Measurements from ENCODE around the gene RAD54L.
"Not testable (repeated sequence)": the region's sequence is repeated elsewhere in the genome, so short reads cannot be mapped to it uniquely, and the experiment has no call there.

Gene RAD54L

GRCh38 chr1:46303038-46303871 lies 55.7 kb downstream of the RAD54L start, which contains the start of the genes LRRC41 and UQCRH:
TSS of gene LRRC41 (minus strand) at chr1:46303616. CDS start at chr1:46303322, 294 bp downstream.
TSS of gene UQCRH (plus strand) at chr1:46303698. CDS start at chr1:46303767, 69 bp downstream.
- H3K4me1 ChIP-seq (ENCODE audit: control insufficient read depth, insufficient read depth, low read length) = peaks cover 33% of the 10 kb centered on the region
- no peaks in the 10 kb centered on the region for H3K9me3 ChIP-seq (ENCODE audit: control insufficient read depth, insufficient read depth, low read length)
- H3K9ac ChIP-seq (ENCODE audit: low read depth, low read length) = peak within 1 kb of the TSS; percentile 96
- peak within 1 kb of the TSS; percentile 93 for H3K27ac ChIP-seq (ENCODE audit: low read depth, low read length)
- no peaks in the 10 kb centered on the region for H3K27me3 ChIP-seq (ENCODE audit: control insufficient read depth, insufficient read depth, low read length)
- H3K36me3 ChIP-seq (ENCODE audit: control insufficient read depth, insufficient read depth, low read length) = peaks cover 22% of the 10 kb centered on the region
- peak within 1 kb of the TSS; percentile 92 for H3K4me3 ChIP-seq (ENCODE audit: low read depth, low read length)

GRCh38 chr1:46303872-46304326 lies 56.3 kb downstream of the RAD54L start:
- no peaks in the 10 kb centered on the region for H3K9me3 ChIP-seq (ENCODE audit: control insufficient read depth, insufficient read depth, low read length)
- peaks cover 33% of the 10 kb centered on the region for H3K4me1 ChIP-seq (ENCODE audit: control insufficient read depth, insufficient read depth, low read length)
- peak overlapping the region; percentile 93 for H3K27ac ChIP-seq (ENCODE audit: low read depth, low read length)
- H3K4me3 ChIP-seq (ENCODE audit: low read depth, low read length) = peak overlapping the region; percentile 92
- H3K36me3 ChIP-seq (ENCODE audit: control insufficient read depth, insufficient read depth, low read length) = peaks cover 29% of the 10 kb centered on the region
- H3K27me3 ChIP-seq (ENCODE audit: control insufficient read depth, insufficient read depth, low read length) = no peaks in the 10 kb centered on the region
- peak overlapping the region; percentile 96 for H3K9ac ChIP-seq (ENCODE audit: low read depth, low read length)

DNA sequence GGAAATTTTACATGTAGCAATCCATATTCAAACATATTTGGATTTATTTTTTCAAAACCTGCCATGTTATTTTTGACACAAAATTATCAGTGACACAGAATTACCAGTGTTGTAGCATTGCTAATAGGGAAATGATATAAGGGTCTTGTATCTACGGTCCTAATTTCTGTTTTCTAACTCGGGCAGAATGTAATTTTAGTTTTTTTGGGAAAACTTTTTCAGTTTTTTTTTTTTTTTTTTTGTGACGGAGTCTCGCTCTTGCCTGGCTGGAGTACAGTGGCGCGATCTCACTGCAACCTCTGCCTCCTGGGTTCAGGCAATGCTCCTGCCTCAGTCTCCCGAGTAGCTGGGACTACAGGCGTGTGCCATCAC lies 58.6 kb downstream of the RAD54L start:
- H3K9ac ChIP-seq (ENCODE audit: low read depth, low read length) = no peak overlapping the region
- H3K4me1 ChIP-seq (ENCODE audit: control insufficient read depth, insufficient read depth, low read length) = peaks cover 34% of the 10 kb centered on the region
- H3K27ac ChIP-seq (ENCODE audit: low read depth, low read length) = no peak overlapping the region
- no peaks in the 10 kb centered on the region for H3K9me3 ChIP-seq (ENCODE audit: control insufficient read depth, insufficient read depth, low read length)
- H3K4me3 ChIP-seq (ENCODE audit: low read depth, low read length) = peak overlapping the region; percentile 30; the same call in 1 of the 2 replicates
- H3K36me3 ChIP-seq (ENCODE audit: control insufficient read depth, insufficient read depth, low read length) = peaks cover 49% of the 10 kb centered on the region
- H3K27me3 ChIP-seq (ENCODE audit: control insufficient read depth, insufficient read depth, low read length) = no peaks in the 10 kb centered on the region

DNA sequence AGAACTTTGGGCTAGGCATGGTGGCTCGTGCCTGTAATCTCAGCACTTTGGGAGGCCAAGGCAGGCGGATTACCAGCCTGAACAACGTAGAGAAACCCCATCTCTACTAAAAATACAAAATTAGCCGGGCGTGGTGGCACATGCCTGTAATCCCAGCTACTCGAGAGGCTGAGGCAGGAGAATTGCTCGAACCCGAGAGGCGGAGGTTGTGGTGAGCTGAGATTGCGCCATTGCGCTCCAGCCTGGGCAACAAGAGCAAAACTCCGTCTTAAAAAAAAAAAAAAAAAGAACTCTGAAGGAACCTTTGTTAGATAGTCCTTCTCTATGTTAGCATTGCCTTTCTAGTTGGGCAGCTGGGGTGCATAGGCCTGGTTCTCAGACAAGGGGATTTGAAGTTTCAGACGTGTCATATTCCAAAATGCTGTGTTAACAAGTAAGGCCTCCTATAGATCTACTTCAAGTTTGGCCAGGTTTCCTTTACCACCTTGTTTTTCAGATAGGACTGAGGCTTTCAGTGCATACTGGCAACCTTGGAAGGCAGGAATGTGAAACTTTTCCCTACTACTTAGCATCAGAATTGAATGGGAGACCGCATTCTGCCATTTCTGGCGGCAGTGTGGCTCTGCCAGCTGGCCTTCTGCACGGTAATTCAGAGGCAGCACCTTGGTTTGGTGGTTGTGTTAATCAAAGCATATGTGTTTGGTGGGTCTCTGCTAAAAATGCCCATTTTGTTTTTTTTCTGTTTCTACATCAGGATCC lies 62.0 kb downstream of the RAD54L start:
- Histone ChIP-seq H3K9ac (ENCODE audit: low read depth, low read length) (no peak overlapping the region), H3K4me3 (ENCODE audit: low read depth, low read length) (no peak overlapping the region), H3K36me3 (ENCODE audit: control insufficient read depth, insufficient read depth, low read length) (peaks cover 80% of the 10 kb centered on the region), H3K27ac (ENCODE audit: low read depth, low read length) (no peak overlapping the region), H3K4me1 (ENCODE audit: control insufficient read depth, insufficient read depth, low read length) (peaks cover 31% of the 10 kb centered on the region), H3K27me3 (ENCODE audit: control insufficient read depth, insufficient read depth, low read length) (no peaks in the 10 kb centered on the region), H3K9me3 (ENCODE audit: control insufficient read depth, insufficient read depth, low read length) (no peaks in the 10 kb centered on the region)

GRCh38 chr1:46310321-46310720 lies 62.8 kb downstream of the RAD54L start:
- H3K4me1 ChIP-seq (ENCODE audit: control insufficient read depth, insufficient read depth, low read length) = peaks cover 31% of the 10 kb centered on the region
- peaks cover 85% of the 10 kb centered on the region for H3K36me3 ChIP-seq (ENCODE audit: control insufficient read depth, insufficient read depth, low read length)
- H3K27me3 ChIP-seq (ENCODE audit: control insufficient read depth, insufficient read depth, low read length) = no peaks in the 10 kb centered on the region
- no peak overlapping the region for H3K4me3 ChIP-seq (ENCODE audit: low read depth, low read length)
- H3K9ac ChIP-seq (ENCODE audit: low read depth, low read length) = no peak overlapping the region
- H3K27ac ChIP-seq (ENCODE audit: low read depth, low read length) = no peak overlapping the region
- no peaks in the 10 kb centered on the region for H3K9me3 ChIP-seq (ENCODE audit: control insufficient read depth, insufficient read depth, low read length)

GRCh38 chr1:46315669-46316403 lies 68.3 kb downstream of the RAD54L start:
- H3K27me3 ChIP-seq (ENCODE audit: control insufficient read depth, insufficient read depth, low read length) = no peaks in the 10 kb centered on the region
- no peaks in the 10 kb centered on the region for H3K4me1 ChIP-seq (ENCODE audit: control insufficient read depth, insufficient read depth, low read length)
- H3K4me3 ChIP-seq (ENCODE audit: low read depth, low read length) = no peak overlapping the region
- H3K27ac ChIP-seq (ENCODE audit: low read depth, low read length) = no peak overlapping the region
- no peaks in the 10 kb centered on the region for H3K9me3 ChIP-seq (ENCODE audit: control insufficient read depth, insufficient read depth, low read length)
- H3K36me3 ChIP-seq (ENCODE audit: control insufficient read depth, insufficient read depth, low read length) = peaks cover 61% of the 10 kb centered on the region
- H3K9ac ChIP-seq (ENCODE audit: low read depth, low read length) = no peak overlapping the region

DNA sequence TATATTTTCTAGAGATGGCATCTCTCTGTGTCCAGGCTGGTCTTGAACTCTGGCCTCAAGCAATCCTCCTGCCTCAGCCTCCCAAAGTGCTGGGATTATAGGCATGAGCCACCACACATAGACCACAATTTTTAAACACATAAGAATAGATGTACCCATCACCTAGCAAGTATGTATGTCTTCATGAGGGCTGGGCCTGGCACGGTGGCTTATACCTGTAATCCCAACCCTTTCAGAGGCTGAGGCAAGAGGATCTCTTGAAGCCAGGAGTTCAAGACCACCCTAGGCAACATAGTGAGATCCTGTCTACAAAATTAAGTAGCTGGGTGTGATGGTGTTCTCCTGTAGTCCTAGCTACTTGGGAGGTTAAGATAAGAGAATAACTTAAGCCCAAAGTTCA lies 69.8 kb downstream of the RAD54L start:
- H3K4me1 ChIP-seq (ENCODE audit: control insufficient read depth, insufficient read depth, low read length) = peaks cover 5% of the 10 kb centered on the region; the same call in 1 of the 2 replicates
- H3K4me3 ChIP-seq (ENCODE audit: low read depth, low read length) = no peak overlapping the region
- H3K9me3 ChIP-seq (ENCODE audit: control insufficient read depth, insufficient read depth, low read length) = no peaks in the 10 kb centered on the region
- no peak overlapping the region for H3K27ac ChIP-seq (ENCODE audit: low read depth, low read length)
- H3K27me3 ChIP-seq (ENCODE audit: control insufficient read depth, insufficient read depth, low read length) = no peaks in the 10 kb centered on the region
- peaks cover 46% of the 10 kb centered on the region for H3K36me3 ChIP-seq (ENCODE audit: control insufficient read depth, insufficient read depth, low read length)
- H3K9ac ChIP-seq (ENCODE audit: low read depth, low read length) = no peak overlapping the region

DNA sequence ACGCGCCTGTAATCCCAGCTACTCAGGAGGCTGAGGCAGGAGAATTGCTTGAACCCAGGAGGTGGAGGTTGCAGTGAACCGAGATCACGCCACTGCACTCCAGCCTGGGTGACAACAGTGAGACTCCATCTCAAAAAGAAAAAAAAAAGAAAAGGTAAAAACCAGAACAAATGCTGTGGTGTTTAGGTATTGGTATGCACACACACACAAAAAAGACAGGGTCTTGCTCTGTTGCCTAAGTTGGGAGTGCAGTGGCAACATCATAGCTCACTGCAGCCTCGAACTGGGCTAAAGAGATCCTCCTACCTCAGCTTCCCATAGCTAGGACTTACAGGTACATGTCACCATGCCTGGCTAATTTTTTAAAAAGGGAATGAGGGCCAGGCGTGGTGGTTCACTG lies 71.7 kb downstream of the RAD54L start:
- not testable (repeated sequence) for H3K9ac ChIP-seq (ENCODE audit: low read depth, low read length); H3K27ac ChIP-seq (ENCODE audit: low read depth, low read length); H3K4me3 ChIP-seq (ENCODE audit: low read depth, low read length)

DNA sequence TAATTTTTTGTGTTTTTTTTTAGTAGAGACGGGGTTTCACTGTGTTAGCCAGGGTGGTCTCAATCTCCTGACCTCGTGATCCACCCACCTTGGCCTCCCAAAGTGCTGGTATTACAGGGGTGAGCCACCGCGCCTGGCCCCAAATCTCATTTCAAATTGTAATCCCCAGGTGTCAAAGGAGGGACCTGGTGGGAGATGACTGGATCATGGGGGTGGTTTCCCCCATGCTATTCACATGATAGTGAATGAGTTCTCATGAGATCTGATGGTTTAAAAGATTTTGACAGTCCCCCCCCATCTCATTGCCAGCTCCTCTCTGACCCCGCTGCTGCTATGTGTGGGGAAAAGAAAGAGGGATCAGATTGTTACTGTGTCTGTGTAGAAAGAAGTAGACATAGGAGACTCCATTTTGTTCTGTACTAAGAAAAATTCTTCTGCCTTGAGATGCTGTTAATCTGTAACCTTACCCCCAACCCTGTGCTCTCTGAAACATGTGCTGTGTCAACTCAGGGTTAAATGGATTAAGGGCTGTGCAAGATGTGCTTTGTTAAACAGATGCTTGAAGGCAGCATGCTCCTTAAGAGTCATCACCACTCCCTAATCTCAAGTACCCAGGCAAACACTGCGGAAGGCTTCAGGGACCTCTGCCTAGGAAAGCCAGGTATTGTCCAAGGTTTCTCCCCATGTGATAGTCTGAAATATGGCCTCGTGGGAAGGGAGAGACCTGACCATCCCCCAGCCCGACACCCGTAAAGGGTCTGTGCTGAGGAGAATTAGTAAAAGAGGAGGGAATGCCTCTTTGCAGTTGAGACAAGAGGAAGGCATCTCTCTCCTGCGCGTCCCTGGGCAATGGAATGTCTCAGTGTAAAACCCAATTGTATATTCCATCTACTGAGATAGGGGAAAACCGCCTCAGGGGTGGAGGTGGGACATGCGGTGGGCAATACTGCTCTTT lies 72.7 kb downstream of the RAD54L start:
- H3K4me3 ChIP-seq (ENCODE audit: low read depth, low read length); H3K9me3 ChIP-seq (ENCODE audit: control insufficient read depth, insufficient read depth, low read length); H3K27me3 ChIP-seq (ENCODE audit: control insufficient read depth, insufficient read depth, low read length); H3K4me1 ChIP-seq (ENCODE audit: control insufficient read depth, insufficient read depth, low read length); H3K9ac ChIP-seq (ENCODE audit: low read depth, low read length): not testable (repeated sequence)
- Histone ChIP-seq H3K27ac (ENCODE audit: low read depth, low read length) (peak overlapping the region; percentile 59), H3K36me3 (ENCODE audit: control insufficient read depth, insufficient read depth, low read length) (peaks cover 22% of the 10 kb centered on the region)

More for the DNA sequence above, 71.7 kb downstream of the RAD54L start:
- H3K36me3 ChIP-seq (ENCODE audit: control insufficient read depth, insufficient read depth, low read length) = peaks cover 29% of the 10 kb centered on the region
- H3K9me3 ChIP-seq (ENCODE audit: control insufficient read depth, insufficient read depth, low read length); H3K27me3 ChIP-seq (ENCODE audit: control insufficient read depth, insufficient read depth, low read length); H3K4me1 ChIP-seq (ENCODE audit: control insufficient read depth, insufficient read depth, low read length): not testable (repeated sequence)

DNA sequence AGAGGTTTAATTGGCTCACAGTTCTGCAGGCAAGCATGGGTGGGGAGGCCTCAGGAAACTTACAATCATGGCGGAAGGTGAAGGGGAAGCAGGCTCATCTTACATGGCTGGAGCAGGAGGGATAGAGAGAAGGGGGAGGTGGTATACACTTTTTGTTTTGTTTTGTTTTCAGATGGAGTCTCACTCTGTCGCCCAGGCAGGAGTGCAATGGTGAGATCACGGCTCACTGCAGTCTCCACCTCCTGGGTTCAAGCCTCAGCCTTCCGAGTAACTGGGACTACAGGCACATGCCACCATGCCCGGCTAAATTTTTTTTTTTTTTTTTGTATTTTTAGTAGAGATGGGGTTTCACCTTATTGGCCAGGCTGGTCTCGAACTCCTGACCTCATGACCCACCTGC lies 74.6 kb downstream of the RAD54L start:
- not testable (repeated sequence) for H3K4me3 ChIP-seq (ENCODE audit: low read depth, low read length); H3K27ac ChIP-seq (ENCODE audit: low read depth, low read length); H3K9ac ChIP-seq (ENCODE audit: low read depth, low read length); H3K9me3 ChIP-seq (ENCODE audit: control insufficient read depth, insufficient read depth, low read length); H3K36me3 ChIP-seq (ENCODE audit: control insufficient read depth, insufficient read depth, low read length); H3K27me3 ChIP-seq (ENCODE audit: control insufficient read depth, insufficient read depth, low read length); H3K4me1 ChIP-seq (ENCODE audit: control insufficient read depth, insufficient read depth, low read length)

All from HUES48 (cell line).